Glutamatergic neuron (in vitro differentiated cells): ENCODE data around the gene TMPRSS6. TPM values are rescaled to one million over a fixed set of nuclear protein-coding genes. Genes with fewer than 3 reads are reported as not detected.

Experiments used
- DNase-seq: peaks from one replicate; pipeline ENCODE4 v3.0.0; 2022
- H3K27ac Mint-ChIP-seq: one replicate; pipeline ENCODE4 v1.8.0; 2020; ENCODE audit warnings: mild to moderate bottlenecking, mixed read lengths, inconsistent platforms; ENCODE audit not compliant: unreplicated experiment
- H3K27me3 Mint-ChIP-seq: one replicate; pipeline ENCODE4 v1.8.0; 2020; ENCODE audit warnings: mild to moderate bottlenecking, moderate library complexity, mixed read lengths, inconsistent platforms; ENCODE audit not compliant: unreplicated experiment
- H3K36me3 Mint-ChIP-seq: one replicate; pipeline ENCODE4 v1.8.0; 2020; ENCODE audit warnings: mild to moderate bottlenecking, mixed read lengths, inconsistent platforms; ENCODE audit not compliant: unreplicated experiment
- H3K4me1 Mint-ChIP-seq: one replicate; pipeline ENCODE4 v1.8.0; 2020; ENCODE audit warnings: mild to moderate bottlenecking, low read depth, mixed read lengths, inconsistent platforms; ENCODE audit not compliant: unreplicated experiment
- H3K4me3 Mint-ChIP-seq: one replicate; pipeline ENCODE4 v1.8.0; 2020; ENCODE audit warnings: mild to moderate bottlenecking, mixed read lengths, inconsistent platforms; ENCODE audit not compliant: unreplicated experiment
- H3K9me3 Mint-ChIP-seq: one replicate; pipeline ENCODE4 v1.8.0; 2020; ENCODE audit warnings: mild to moderate bottlenecking, moderate library complexity, mixed read lengths, inconsistent platforms; ENCODE audit not compliant: unreplicated experiment
- total RNA-seq: library from RNA; stranded (reverse); fragmentation: NEBNext Ultra II Directional; extraction: Animal tissue kit (Norgen Biotek cat#: 25700); gene quantifications from one replicate; pipeline ENCODE4 v1.2.1, GENCODE V29; 2021; ENCODE audit not compliant: unreplicated experiment
- TF ChIP-seq, protein P1 (sequence below): fragments of 200-600 bp; sonication (generic); IDR thresholded peaks from one replicate; pipeline ENCODE4 v1.5.0; 2021; ENCODE audit not compliant: partially characterized antibody, unreplicated experiment

Gene TMPRSS6
- total RNA-seq, 1 donor from 2014 or later = 0.12 TPM

GRCh38 chr22:37080438-37080837 is 29.1 kb downstream of the TMPRSS6 start:
- H3K4me1 Mint-ChIP-seq = peaks cover 8% of the 10 kb centered on the region
- no peak overlapping the region for H3K27ac Mint-ChIP-seq
- no peak for DNase-seq
- H3K27me3 Mint-ChIP-seq = peaks cover 3% of the 10 kb centered on the region
- H3K4me3 Mint-ChIP-seq = no peak overlapping the region
- no peaks in the 10 kb centered on the region for H3K36me3 Mint-ChIP-seq
- TF ChIP-seq, protein P1, sequence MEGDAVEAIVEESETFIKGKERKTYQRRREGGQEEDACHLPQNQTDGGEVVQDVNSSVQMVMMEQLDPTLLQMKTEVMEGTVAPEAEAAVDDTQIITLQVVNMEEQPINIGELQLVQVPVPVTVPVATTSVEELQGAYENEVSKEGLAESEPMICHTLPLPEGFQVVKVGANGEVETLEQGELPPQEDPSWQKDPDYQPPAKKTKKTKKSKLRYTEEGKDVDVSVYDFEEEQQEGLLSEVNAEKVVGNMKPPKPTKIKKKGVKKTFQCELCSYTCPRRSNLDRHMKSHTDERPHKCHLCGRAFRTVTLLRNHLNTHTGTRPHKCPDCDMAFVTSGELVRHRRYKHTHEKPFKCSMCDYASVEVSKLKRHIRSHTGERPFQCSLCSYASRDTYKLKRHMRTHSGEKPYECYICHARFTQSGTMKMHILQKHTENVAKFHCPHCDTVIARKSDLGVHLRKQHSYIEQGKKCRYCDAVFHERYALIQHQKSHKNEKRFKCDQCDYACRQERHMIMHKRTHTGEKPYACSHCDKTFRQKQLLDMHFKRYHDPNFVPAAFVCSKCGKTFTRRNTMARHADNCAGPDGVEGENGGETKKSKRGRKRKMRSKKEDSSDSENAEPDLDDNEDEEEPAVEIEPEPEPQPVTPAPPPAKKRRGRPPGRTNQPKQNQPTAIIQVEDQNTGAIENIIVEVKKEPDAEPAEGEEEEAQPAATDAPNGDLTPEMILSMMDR = no peak
- peaks cover 2% of the 10 kb centered on the region for H3K9me3 Mint-ChIP-seq

GRCh38 chr22:37079668-37080171 is 29.8 kb downstream of the TMPRSS6 start:
- H3K4me1 Mint-ChIP-seq = peaks cover 8% of the 10 kb centered on the region
- H3K36me3 Mint-ChIP-seq = no peaks in the 10 kb centered on the region
- no peak overlapping the region for H3K4me3 Mint-ChIP-seq
- no peak overlapping the region for H3K27ac Mint-ChIP-seq
- no peak for DNase-seq
- H3K9me3 Mint-ChIP-seq = peaks cover 2% of the 10 kb centered on the region
- TF ChIP-seq, protein P1 = no peak
- peaks cover 3% of the 10 kb centered on the region for H3K27me3 Mint-ChIP-seq

DNA sequence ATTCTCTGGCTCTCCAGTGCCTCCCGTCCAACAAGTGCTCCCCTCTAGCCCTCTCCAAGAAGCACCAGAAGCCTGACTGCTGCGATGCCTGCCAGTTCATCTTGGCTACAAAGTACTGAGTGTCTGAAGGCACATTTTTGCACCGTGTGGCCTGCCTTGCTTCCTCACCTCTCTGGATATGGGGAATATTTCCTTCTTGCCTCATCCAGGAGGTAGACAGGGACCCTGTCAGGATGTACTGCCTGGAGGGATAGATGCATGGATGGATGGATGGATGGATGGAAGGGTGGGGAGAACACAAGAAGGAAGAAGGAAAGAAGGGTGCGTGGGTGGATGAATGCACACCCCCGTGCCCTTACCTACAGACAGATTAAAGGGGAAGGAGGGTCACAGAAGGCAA is 30.4 kb downstream of the TMPRSS6 start:
- Mint-ChIP-seq H3K4me1 (peaks cover 8% of the 10 kb centered on the region), H3K27me3 (peaks cover 3% of the 10 kb centered on the region), H3K36me3 (no peaks in the 10 kb centered on the region), H3K9me3 (peaks cover 2% of the 10 kb centered on the region), H3K4me3 (no peak overlapping the region), H3K27ac (no peak overlapping the region)
- DNase-seq = no peak
- TF ChIP-seq, protein P1 = no peak

DNA sequence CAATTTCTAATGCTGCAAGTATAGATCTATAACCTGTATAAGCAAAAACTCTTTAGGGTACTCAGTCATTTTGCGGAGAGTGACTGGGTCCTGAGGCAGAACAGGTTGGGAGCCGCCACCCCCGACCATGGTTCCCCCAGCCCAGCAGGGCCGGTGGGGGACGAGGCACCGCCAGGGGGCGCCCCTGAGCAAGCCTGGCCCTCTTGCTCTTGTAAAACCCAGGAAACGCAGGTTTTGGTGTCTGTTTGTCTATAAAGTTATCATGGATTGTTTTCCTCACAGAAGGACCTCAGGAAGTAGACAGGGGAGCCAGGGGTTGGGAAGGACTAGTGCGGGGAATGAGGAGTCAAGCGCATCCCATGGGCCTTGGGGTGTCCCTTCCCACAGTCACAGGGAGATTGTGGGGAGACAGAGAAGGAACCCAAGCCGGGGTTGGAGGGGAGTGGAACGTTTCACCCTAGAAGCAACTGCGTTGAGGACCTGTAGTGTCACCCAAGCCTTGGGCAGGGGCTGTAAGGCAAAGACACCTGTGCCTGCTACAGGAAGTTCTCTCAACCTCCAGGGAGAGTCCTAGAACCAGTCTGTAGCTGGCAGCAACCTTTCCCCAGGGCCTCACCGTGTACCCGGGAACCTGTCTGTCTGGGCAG is 31.6 kb downstream of the TMPRSS6 start:
- DNase-seq = peak; percentile 91
- TF ChIP-seq, protein P1 = peak; percentile 99
- H3K4me1 Mint-ChIP-seq = peaks cover 8% of the 10 kb centered on the region
- peaks cover 3% of the 10 kb centered on the region for H3K27me3 Mint-ChIP-seq
- H3K36me3 Mint-ChIP-seq = no peaks in the 10 kb centered on the region
- no peaks in the 10 kb centered on the region for H3K9me3 Mint-ChIP-seq
- no peak overlapping the region for H3K27ac Mint-ChIP-seq
- H3K4me3 Mint-ChIP-seq = no peak overlapping the region

- H3K9me3 Mint-ChIP-seq = no peaks in the 10 kb centered on the region
- no peak for DNase-seq
- no peaks in the 10 kb centered on the region for H3K36me3 Mint-ChIP-seq
- H3K4me3 Mint-ChIP-seq = no peak overlapping the region
- TF ChIP-seq, protein P1 = no peak
- H3K27me3 Mint-ChIP-seq = peaks cover 2% of the 10 kb centered on the region
- no peak overlapping the region for H3K27ac Mint-ChIP-seq
- H3K4me1 Mint-ChIP-seq = peaks cover 5% of the 10 kb centered on the region
Measured at GRCh38 chr22:37075822-37076433, 33.6 kb downstream of the TMPRSS6 start.
